PC-9 (cell line): ENCODE data around the gene LGR6.

Experiments
- CTCF ChIP-seq: fragments of 200-600 bp; sonication (generic); conservative IDR thresholded peaks from 2 replicates; pipeline ENCODE4 v1.6.1; 2017; ENCODE audit warnings: mixed run types, antibody characterized with exemption, mild to moderate bottlenecking, moderate library complexity
- EZH2 ChIP-seq: fragments of 200-600 bp; sonication (generic); IDR thresholded peaks from 2 replicates; pipeline ENCODE4 v1.8.0; 2017; ENCODE audit warnings: antibody characterized with exemption, low read depth

- TF ChIP-seq CTCF (no peak), EZH2 (no peak)
These were observed 35.7 kb upstream of the LGR6 start for GRCh38 chr1:202157945-202158344.
